Keratinocyte (primary cell): ENCODE results near the gene EMX1.

Source experiments
- EZH2 ChIP-seq: IDR thresholded peaks from one replicate; pipeline ENCODE4 v1.6.1; 2012; ENCODE audit warnings: inconsistent platforms, mild to moderate bottlenecking, low read length, moderate library complexity
- TF ChIP-seq, protein P1 (sequence below), 3 experiments: IDR thresholded peaks in 1 of 3; conservative IDR thresholded peaks in 1 of 3; optimal IDR thresholded peaks in 1 of 3; 2 replicates in 2 of 3; 3 replicates in 1 of 3; pipeline versions ENCODE3 to v1.5.1; 2011; ENCODE audit warnings: low read length in 3 of 3, mild to moderate bottlenecking in 3 of 3, moderate library complexity in 2 of 3, control low read depth in 1 of 3, inconsistent platforms in 1 of 3; ENCODE audit not compliant: insufficient read depth in 2 of 3; ENCODE audit errors: extremely low read depth in 1 of 3

GRCh38 chr2:72952961-72953360 is 35.6 kb downstream of the EMX1 start:
- TF ChIP-seq, protein P1, sequence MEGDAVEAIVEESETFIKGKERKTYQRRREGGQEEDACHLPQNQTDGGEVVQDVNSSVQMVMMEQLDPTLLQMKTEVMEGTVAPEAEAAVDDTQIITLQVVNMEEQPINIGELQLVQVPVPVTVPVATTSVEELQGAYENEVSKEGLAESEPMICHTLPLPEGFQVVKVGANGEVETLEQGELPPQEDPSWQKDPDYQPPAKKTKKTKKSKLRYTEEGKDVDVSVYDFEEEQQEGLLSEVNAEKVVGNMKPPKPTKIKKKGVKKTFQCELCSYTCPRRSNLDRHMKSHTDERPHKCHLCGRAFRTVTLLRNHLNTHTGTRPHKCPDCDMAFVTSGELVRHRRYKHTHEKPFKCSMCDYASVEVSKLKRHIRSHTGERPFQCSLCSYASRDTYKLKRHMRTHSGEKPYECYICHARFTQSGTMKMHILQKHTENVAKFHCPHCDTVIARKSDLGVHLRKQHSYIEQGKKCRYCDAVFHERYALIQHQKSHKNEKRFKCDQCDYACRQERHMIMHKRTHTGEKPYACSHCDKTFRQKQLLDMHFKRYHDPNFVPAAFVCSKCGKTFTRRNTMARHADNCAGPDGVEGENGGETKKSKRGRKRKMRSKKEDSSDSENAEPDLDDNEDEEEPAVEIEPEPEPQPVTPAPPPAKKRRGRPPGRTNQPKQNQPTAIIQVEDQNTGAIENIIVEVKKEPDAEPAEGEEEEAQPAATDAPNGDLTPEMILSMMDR (optimal IDR thresholded peaks at IDR 0.05 in 1 of 3, IDR thresholded peaks at IDR 0.05 in 1 of 3, conservative IDR thresholded peaks at IDR 0.05 in 1 of 3; ENCODE audit: extremely low read depth in 1 of 3, insufficient read depth in 2 of 3, low read length in 3 of 3), result no peak
- no peak for TF ChIP-seq EZH2
